SHP77 treated with DMSO at 0.1 percent for 48 hours (cell line): Measurements from ENCODE around the gene HSDL1.

Source experiments
- DNase-seq: peaks from one replicate; lab custom pipeline; 2025; lab: John Stamatoyannopoulos, UW

HSDL1 gene

GRCh38 chr16:84082110-84082509 is 62.9 kb downstream of the HSDL1 start:
- no peak for DNase-seq

DNA sequence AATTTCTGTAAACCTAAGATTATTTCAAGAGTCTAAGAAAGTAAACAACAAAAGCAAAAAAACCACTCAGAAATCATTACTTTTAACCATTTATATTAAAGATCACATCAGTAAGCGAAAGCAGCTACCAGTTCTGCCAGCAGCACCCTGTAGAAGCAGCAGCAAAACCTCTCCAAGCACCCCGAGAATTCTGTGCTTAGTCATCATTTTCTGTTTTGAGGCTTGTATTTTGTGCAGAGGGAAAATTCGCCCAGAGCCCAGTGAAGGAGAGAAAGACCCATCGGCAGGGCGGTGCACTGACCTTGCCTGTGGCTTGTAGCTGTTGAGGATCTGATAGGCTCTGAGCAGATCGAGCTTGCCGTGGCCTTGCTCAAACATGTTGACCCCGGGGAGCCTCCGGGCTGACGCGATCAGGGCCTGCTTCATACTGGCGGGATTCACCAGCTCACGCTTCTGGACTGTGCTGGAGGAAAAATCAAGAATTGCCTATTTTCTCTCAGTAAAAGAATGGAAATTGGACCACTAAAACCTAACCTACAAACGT is 63.5 kb downstream of the HSDL1 start:
- DNase-seq = no peak

GRCh38 chr16:84080813-84081212 is 64.2 kb downstream of the HSDL1 start:
- no peak for DNase-seq

DNA sequence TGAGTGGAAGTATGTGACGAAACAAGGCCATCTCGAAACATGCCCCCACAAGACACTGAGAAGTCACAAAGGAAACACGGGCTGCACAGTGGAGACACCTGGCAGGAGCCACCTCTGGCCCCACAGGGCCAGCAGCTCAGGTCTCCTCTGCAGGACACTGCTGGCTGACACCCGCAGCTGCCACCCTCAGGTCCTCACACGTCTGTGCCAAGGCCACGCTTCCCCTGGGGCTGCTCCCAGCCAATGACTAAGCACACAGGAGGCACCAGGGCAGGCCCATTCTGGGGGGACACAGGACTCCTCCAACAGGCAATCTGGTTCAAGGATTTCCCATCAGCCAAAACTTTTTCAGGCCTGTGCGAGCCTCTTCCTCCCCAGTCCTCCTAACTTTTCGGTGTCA is 64.6 kb downstream of the HSDL1 start:
- no peak for DNase-seq

- DNase-seq = no peak
Observed at GRCh38 chr16:84079664-84080063, 65.3 kb downstream of the HSDL1 start.

DNA sequence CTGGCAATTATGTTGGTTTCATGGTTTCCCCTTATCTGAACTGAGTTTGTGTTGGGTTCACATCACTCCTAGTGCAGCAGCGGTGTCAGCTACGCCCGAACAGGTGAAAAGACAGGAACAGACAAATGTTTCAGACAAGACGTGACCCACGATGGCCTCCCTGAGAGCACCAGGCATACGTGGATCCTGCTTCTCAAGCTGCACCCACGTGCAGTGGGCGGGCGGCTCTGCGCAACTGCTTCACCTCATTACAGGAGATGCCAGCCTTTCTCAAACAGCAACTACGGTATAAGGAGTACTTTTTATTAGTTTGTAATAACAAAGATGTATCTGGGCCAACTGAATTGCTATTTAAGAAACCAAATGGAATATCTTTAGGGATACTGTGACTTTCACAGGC is 69.6 kb downstream of the HSDL1 start:
- DNase-seq = no peak

DNA sequence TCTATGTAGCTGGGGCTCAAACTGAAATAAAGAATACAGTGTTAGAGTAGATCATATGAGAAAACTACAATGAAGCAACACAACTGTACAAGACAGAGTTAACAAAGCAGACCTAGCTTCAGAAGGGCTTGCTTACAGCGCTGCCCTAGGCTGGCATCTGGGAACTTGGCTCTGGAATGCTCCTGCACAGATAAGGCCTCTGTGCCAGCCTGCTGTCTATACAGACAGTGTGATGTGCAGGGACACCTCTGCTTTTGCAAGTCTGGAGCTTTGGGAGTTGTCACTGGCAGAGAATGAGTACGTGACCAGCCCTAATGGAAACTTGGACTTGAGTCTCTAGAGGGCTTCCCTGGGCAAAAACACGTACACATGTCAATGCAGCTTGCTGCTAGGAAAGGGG is 70.3 kb downstream of the HSDL1 start:
- DNase-seq = no peak
